H9 (cell line): ENCODE results near the gene TGFBR2. TPM values are rescaled to one million over a fixed set of nuclear protein-coding genes. Genes with fewer than 3 reads are reported as not detected.

Experiments
- DNase-seq: peaks from one replicate; pipeline ENCODE4 v3.0.0-alpha.2; 2017
- H2AFZ ChIP-seq: one replicate; pipeline ENCODE4 v1.6.1; 2013; ENCODE audit warnings: mild to moderate bottlenecking, low read length, control low read depth, moderate library complexity
- H2AK5ac ChIP-seq: 2 replicates; pipeline ENCODE4 v1.6.1; 2013; ENCODE audit warnings: low read length, control low read depth, mixed read lengths; ENCODE audit not compliant: insufficient read length
- H2BK120ac ChIP-seq: one replicate; pipeline ENCODE4 v1.6.1; 2013; ENCODE audit warnings: low read depth, mild to moderate bottlenecking, low read length, control low read depth, inconsistent platforms; ENCODE audit not compliant: poor library complexity, severe bottlenecking
- H2BK12ac ChIP-seq: 2 replicates; pipeline ENCODE4 v1.6.1; 2013; ENCODE audit warnings: low read length, control low read depth, mixed read lengths, low read depth; ENCODE audit not compliant: insufficient read length
- H2BK15ac ChIP-seq: 2 replicates; pipeline ENCODE4 v1.6.1; 2013; ENCODE audit warnings: low read depth, low read length, control low read depth
- H2BK20ac ChIP-seq: one replicate; pipeline ENCODE4 v1.6.1; 2013; ENCODE audit warnings: low read depth, mild to moderate bottlenecking, low read length, control low read depth, inconsistent platforms; ENCODE audit not compliant: poor library complexity, severe bottlenecking
- H2BK5ac ChIP-seq: 2 replicates; pipeline ENCODE4 v1.6.1; 2013; ENCODE audit warnings: low read length, control low read depth, mixed read lengths; ENCODE audit not compliant: insufficient read length
- H3K14ac ChIP-seq: 2 replicates; pipeline ENCODE4 v1.6.1; 2013; ENCODE audit warnings: low read length, control low read depth; ENCODE audit not compliant: insufficient read depth
- H3K18ac ChIP-seq: 2 replicates; pipeline ENCODE4 v1.6.1; 2013; ENCODE audit warnings: low read depth, mild to moderate bottlenecking, mixed read lengths, low read length, control low read depth; ENCODE audit not compliant: insufficient read length
- H3K23ac ChIP-seq: 2 replicates; pipeline ENCODE4 v1.6.1; 2013; ENCODE audit warnings: low read length, control low read depth, mixed read lengths, low read depth; ENCODE audit not compliant: insufficient read length
- H3K23me2 ChIP-seq: 2 replicates; pipeline ENCODE4 v1.6.1; 2013; ENCODE audit warnings: low read depth, mild to moderate bottlenecking, mixed read lengths, low read length, control low read depth; ENCODE audit not compliant: insufficient read length, poor library complexity, severe bottlenecking
- H3K27ac ChIP-seq: 2 replicates; pipeline ENCODE4 v1.5.1; 2013; ENCODE audit warnings: low read length, control low read depth, mixed read lengths, low read depth; ENCODE audit not compliant: insufficient read length
- H3K27me3 ChIP-seq: 2 replicates; pipeline ENCODE4 v1.6.1; 2013; ENCODE audit warnings: low read length, control low read depth, inconsistent platforms; ENCODE audit not compliant: insufficient read depth
- H3K4ac ChIP-seq: 2 replicates; pipeline ENCODE4 v1.6.1; 2013; ENCODE audit warnings: low read depth, mild to moderate bottlenecking, control low read depth, inconsistent platforms, low read length, moderate library complexity
- H3K4me1 ChIP-seq: 2 replicates; pipeline ENCODE4 v1.6.1; 2013; ENCODE audit warnings: low read length, control low read depth, inconsistent platforms; ENCODE audit not compliant: insufficient read depth
- H3K4me2 ChIP-seq: 2 replicates; pipeline ENCODE4 v1.6.1; 2013; ENCODE audit warnings: low read length, control low read depth, mixed read lengths; ENCODE audit not compliant: insufficient read length, insufficient read depth
- H3K56ac ChIP-seq: 2 replicates; pipeline ENCODE4 v1.6.1; 2013; ENCODE audit warnings: low read depth, mild to moderate bottlenecking, mixed read lengths, low read length, control low read depth; ENCODE audit not compliant: insufficient read length
- H3K79me1 ChIP-seq: 2 replicates; pipeline ENCODE4 v1.6.1; 2013; ENCODE audit warnings: low read depth, mild to moderate bottlenecking, moderate library complexity, low read length, control low read depth, inconsistent platforms; ENCODE audit not compliant: insufficient read depth, poor library complexity, severe bottlenecking
- H3K79me2 ChIP-seq: 2 replicates; pipeline ENCODE4 v1.6.1; 2013; ENCODE audit warnings: low read length, control low read depth, inconsistent platforms; ENCODE audit not compliant: insufficient read depth
- H3K9ac ChIP-seq: 2 replicates; pipeline ENCODE4 v1.6.1; 2013; ENCODE audit warnings: low read length, control low read depth, mixed read lengths; ENCODE audit not compliant: insufficient read length; ENCODE audit errors: extremely low read depth
- H3K9me3 ChIP-seq: one replicate; pipeline ENCODE4 v1.6.1; 2013; ENCODE audit warnings: low read depth, low read length, inconsistent platforms; ENCODE audit not compliant: control insufficient read depth
- H3T11ph ChIP-seq: one replicate; pipeline ENCODE4 v1.6.1; 2013; ENCODE audit warnings: mild to moderate bottlenecking, low read length, control low read depth, inconsistent platforms
- H4K20me1 ChIP-seq: one replicate; pipeline ENCODE4 v1.6.1; 2013; ENCODE audit not compliant: control insufficient read depth, insufficient read length, insufficient read depth
- H4K5ac ChIP-seq: 2 replicates; pipeline ENCODE4 v1.6.1; 2013; ENCODE audit warnings: low read depth, mild to moderate bottlenecking, mixed read lengths, low read length, control low read depth; ENCODE audit not compliant: insufficient read length
- H4K8ac ChIP-seq: replicated peaks from 2 replicates; pipeline ENCODE4 v1.6.1; 2013; ENCODE audit warnings: low read length, control low read depth, mixed read lengths, low read depth; ENCODE audit not compliant: insufficient read length
- H4K91ac ChIP-seq: 2 replicates; pipeline ENCODE4 v1.6.1; 2013; ENCODE audit warnings: low read depth, mild to moderate bottlenecking, moderate library complexity, mixed read lengths, low read length, control low read depth; ENCODE audit not compliant: insufficient read length
- H3K27ac Mint-ChIP-seq, 3 experiments: 2 replicates in 2 of 3; 3 replicates in 1 of 3; pipeline ENCODE4 v1.8.0; 2020 to 2021; ENCODE audit warnings: mixed read lengths in 3 of 3, mild to moderate bottlenecking in 1 of 3, moderate library complexity in 1 of 3
- H3K27me3 Mint-ChIP-seq: 2 replicates; pipeline ENCODE4 v1.8.0; 2021; ENCODE audit warnings: low read depth, mild to moderate bottlenecking, moderate library complexity, mixed read lengths
- H3K36me3 Mint-ChIP-seq, 3 experiments: 2 replicates in 2 of 3; 3 replicates in 1 of 3; pipeline ENCODE4 v1.8.0; 2020 to 2021; ENCODE audit warnings: low read depth in 3 of 3, mixed read lengths in 3 of 3; ENCODE audit not compliant: insufficient read depth in 1 of 3
- H3K4me1 Mint-ChIP-seq, 2 experiments: 2 replicates each; pipeline ENCODE4 v1.8.0; 2020; ENCODE audit warnings: mixed read lengths in 2 of 2
- H3K4me3 Mint-ChIP-seq, 2 experiments: 2 replicates in 1 of 2; 3 replicates in 1 of 2; pipeline ENCODE4 v1.8.0; 2020 to 2021; ENCODE audit warnings: mild to moderate bottlenecking in 2 of 2, mixed read lengths in 2 of 2, moderate library complexity in 1 of 2
- H3K9me3 Mint-ChIP-seq, 2 experiments: 2 replicates in 1 of 2; 3 replicates in 1 of 2; pipeline ENCODE4 v1.8.0; 2020; ENCODE audit warnings: mild to moderate bottlenecking in 2 of 2, mixed read lengths in 2 of 2, moderate library complexity in 1 of 2
- WGBS: extraction: QIAGEN DNeasy Blood & Tissue Kit; methylation state at CpG from one replicate; pipeline ENCODE4 v1.1.7; 2013; ENCODE audit warnings: missing lambda C conversion rate, low lambda C conversion rate, mixed read lengths; ENCODE audit not compliant: insufficient read length; ENCODE audit errors: extremely low coverage; 5-methylcytosine and 5-hydroxymethylcytosine counted together
- total RNA-seq: library from RNA; stranded (reverse); gene quantifications from 2 replicates; pipeline ENCODE4 v1.2.1, GENCODE V29; 2021
- TF ChIP-seq, protein P1 (sequence below): fragments of 200-600 bp; sonication (generic); conservative IDR thresholded peaks from 3 replicates; pipeline ENCODE4 v1.8.0; 2021; ENCODE audit warnings: antibody characterized with exemption, mild to moderate bottlenecking

Gene TGFBR2
- total RNA-seq, 1 experiment from 2014 or later: 10.6 TPM

DNA sequence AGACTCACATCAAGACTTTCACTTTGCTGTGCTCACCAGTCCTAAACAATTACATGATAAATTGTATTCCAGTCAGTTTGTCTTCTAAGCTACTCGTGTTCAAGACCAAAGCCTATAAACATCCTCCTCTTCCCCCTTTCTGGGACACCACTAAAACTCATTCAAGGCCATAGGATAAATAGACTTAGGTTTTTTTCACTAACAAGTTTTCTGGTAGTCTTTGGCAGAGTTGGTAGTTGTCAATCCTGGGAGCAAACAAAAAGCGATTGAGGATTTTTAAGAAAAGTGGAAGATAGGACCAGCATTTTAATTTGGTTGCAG lies 114.9 kb downstream of the TGFBR2 start:
- H3K14ac ChIP-seq: no peak overlapping the region
- Mint-ChIP-seq H3K27me3 (no peaks in the 10 kb centered on the region), H3K36me3 (no peaks in the 10 kb centered on the region), H3K27ac (no peak overlapping the region), H3K4me3 (no peak overlapping the region), H3K9me3 (no peaks in the 10 kb centered on the region; a peak in 1 of 5 replicates), H3K4me1 (no peaks in the 10 kb centered on the region)
- no peak for DNase-seq
- no peaks in the 10 kb centered on the region for H3K4me1 ChIP-seq
- no peak overlapping the region for H3K4ac ChIP-seq
- TF ChIP-seq, protein P1, sequence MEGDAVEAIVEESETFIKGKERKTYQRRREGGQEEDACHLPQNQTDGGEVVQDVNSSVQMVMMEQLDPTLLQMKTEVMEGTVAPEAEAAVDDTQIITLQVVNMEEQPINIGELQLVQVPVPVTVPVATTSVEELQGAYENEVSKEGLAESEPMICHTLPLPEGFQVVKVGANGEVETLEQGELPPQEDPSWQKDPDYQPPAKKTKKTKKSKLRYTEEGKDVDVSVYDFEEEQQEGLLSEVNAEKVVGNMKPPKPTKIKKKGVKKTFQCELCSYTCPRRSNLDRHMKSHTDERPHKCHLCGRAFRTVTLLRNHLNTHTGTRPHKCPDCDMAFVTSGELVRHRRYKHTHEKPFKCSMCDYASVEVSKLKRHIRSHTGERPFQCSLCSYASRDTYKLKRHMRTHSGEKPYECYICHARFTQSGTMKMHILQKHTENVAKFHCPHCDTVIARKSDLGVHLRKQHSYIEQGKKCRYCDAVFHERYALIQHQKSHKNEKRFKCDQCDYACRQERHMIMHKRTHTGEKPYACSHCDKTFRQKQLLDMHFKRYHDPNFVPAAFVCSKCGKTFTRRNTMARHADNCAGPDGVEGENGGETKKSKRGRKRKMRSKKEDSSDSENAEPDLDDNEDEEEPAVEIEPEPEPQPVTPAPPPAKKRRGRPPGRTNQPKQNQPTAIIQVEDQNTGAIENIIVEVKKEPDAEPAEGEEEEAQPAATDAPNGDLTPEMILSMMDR: no peak
- H3K4me2 ChIP-seq: no peak overlapping the region
- H3K27me3 ChIP-seq: no peaks in the 10 kb centered on the region
- H2BK5ac ChIP-seq: no peak overlapping the region
- H3K23me2 ChIP-seq: no peaks in the 10 kb centered on the region
- no peak overlapping the region for H3K23ac ChIP-seq
- H2BK20ac ChIP-seq: no peak overlapping the region
- H3K9ac ChIP-seq: no peak overlapping the region
- no peak overlapping the region for H3K56ac ChIP-seq
- H4K91ac ChIP-seq: no peak overlapping the region
- no peaks in the 10 kb centered on the region for H3K79me2 ChIP-seq
- no peak overlapping the region for H2AK5ac ChIP-seq
- no peak overlapping the region for H4K5ac ChIP-seq
- H4K20me1 ChIP-seq: no peaks in the 10 kb centered on the region
- WGBS: no CpG with 5 or more reads among the region's 2 CpGs
- H3K79me1 ChIP-seq: no peaks in the 10 kb centered on the region
- no peak overlapping the region for H2BK120ac ChIP-seq
- no peaks in the 10 kb centered on the region for H3K9me3 ChIP-seq
- H2BK15ac ChIP-seq: no peak overlapping the region
- H3K27ac ChIP-seq: no peak overlapping the region
- H3K18ac ChIP-seq: no peak overlapping the region
- no peak overlapping the region for H3T11ph ChIP-seq
- H4K8ac ChIP-seq: no peak overlapping the region
- H2BK12ac ChIP-seq: no peak overlapping the region
- H2AFZ ChIP-seq: no peak overlapping the region
